Mammary epithelial cell (primary cell): ENCODE results near the gene ANGPTL8.

Experiments
- CTCF ChIP-seq, 2 donors: IDR thresholded peaks in 1 of 2; conservative IDR thresholded peaks in 1 of 2; 2 replicates each; pipeline ENCODE4 v1.5.1; 2011 to 2012; ENCODE audit warnings: inconsistent platforms in 2 of 2, low read length in 2 of 2, mild to moderate bottlenecking in 2 of 2, control low read depth in 1 of 2, low read depth in 1 of 2; ENCODE audit not compliant: insufficient read depth in 1 of 2; ENCODE audit errors: extremely low read depth in 1 of 2
- EZH2 ChIP-seq: IDR thresholded peaks from 2 replicates; pipeline ENCODE4 v1.6.1; 2012; ENCODE audit warnings: low read length, inconsistent platforms, borderline replicate concordance

GRCh38 chr19:11203194-11204075 lies 36.0 kb upstream of the ANGPTL8 start:
- TF ChIP-seq CTCF (conservative IDR thresholded peaks at IDR 0.05 in 1 of 2, IDR thresholded peaks at IDR 0.05 in 1 of 2; ENCODE audit: extremely low read depth in 1 of 2, insufficient read depth in 1 of 2, low read depth in 1 of 2, low read length in 2 of 2) (peak; percentile 54 to 89), EZH2 (no peak)
